Measurements from ENCODE around the gene LAYN.

GRCh38 chr11:111566324-111566723, 25.8 kb downstream of the LAYN start:
- TF ChIP-seq CTCF (IDR thresholded peaks at IDR 0.05) (no peak), POLR2A (IDR thresholded peaks at IDR 0.05) (no peak)
